Epidermal melanocyte (primary cell): ENCODE measurements around the gene TOMM22.
"Not testable (repeated sequence)": the region's sequence is repeated elsewhere in the genome, so short reads cannot be mapped to it uniquely, and the experiment has no call there.

Source experiments
- DNase-seq: peaks from one replicate; pipeline ENCODE4 v3.0.0; 2011; ENCODE audit warnings: low spot score; ENCODE audit not compliant: insufficient read length

Gene TOMM22

DNA sequence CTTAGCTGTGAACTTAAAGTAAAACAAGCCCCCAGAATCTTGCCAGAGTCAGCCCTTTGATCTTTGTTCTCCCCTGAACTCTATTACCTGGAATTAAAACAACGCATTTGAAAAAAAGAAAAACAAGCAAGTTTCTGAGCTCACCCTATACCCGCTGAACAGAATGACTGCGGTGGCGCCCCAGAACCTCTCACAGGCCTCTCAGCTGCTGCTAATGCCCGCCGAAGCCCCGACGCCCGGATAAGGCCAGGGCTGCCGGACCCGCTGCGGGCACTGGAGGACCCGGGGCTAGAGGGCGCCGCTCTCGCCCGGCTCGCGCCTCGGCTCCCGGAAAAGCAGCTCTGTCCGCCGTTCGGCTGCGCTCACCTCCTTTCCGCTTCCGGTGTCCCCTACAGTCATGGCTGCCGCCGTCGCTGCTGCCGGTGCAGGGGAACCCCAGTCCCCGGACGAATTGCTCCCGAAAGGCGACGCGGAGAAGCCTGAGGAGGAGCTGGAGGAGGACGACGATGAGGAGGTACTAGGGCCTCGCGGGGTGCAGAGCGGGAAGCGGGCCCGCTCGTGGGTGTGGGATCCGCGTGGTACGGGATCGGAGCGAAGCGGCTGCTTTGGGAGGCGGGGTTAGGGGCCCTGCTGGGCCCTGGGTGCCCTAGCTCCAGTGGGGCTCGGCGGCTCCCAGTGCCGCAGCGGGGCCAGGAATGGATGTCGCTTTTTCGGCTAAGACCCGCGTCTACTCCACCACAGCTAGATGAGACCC lies at the start of gene TOMM22:
Gene TOMM22 (plus strand): TSS at position 376 of the 754 bp plus-strand sequence. CDS start 22 bp downstream, at position 398.
- DNase-seq: peak; percentile 95

GRCh38 chr22:38632528-38632927 lies 49.2 kb upstream of the TOMM22 start:
- DNase-seq: no peak

DNA sequence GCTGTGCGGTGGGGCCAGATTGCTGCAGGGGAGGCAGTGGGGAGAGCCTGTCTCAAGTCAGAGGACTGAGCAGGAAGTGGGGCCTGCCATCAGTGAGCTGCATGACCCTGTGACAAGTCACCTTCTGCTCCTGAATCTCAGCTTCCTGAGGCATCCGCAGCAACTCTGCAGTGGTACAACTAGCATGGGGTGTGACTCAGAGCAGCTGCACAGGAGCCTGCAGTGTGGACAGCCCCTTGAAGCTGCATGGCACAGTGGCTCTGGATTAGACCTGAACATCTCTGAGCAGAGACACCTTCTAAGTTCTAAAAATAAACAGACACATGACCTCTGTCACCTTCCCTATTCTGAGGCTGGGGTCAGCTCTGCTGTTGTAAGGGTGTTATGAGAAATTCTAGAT lies 43.5 kb upstream of the TOMM22 start:
- no peak for DNase-seq

- peak; percentile 22 for DNase-seq
Measured at GRCh38 chr22:38638728-38639127, 43.0 kb upstream of the TOMM22 start.

GRCh38 chr22:38641476-38642040 lies 40.2 kb upstream of the TOMM22 start:
- no peak for DNase-seq

GRCh38 chr22:38644245-38644644 lies 37.5 kb upstream of the TOMM22 start:
- not testable (repeated sequence) for DNase-seq

DNA sequence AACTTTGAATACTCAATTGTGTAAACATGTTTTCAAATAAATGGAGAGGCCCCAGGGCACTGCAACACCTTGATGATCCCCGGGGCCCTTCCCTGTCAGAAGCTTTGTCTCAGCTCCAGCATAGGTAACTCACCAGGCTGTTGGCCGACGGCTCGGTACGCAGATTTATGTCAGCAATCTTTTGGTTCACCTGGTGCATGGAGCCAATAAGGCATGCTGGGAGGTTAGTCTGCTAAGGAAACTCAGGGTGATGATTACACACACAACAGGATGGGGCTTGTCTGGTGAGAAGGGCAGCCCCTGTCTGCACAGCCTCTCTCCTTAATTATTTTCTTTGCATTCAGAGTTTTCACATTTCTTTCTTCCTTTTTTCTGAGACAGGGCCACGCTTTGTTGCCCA lies 36.3 kb upstream of the TOMM22 start:
- DNase-seq: no peak

DNA sequence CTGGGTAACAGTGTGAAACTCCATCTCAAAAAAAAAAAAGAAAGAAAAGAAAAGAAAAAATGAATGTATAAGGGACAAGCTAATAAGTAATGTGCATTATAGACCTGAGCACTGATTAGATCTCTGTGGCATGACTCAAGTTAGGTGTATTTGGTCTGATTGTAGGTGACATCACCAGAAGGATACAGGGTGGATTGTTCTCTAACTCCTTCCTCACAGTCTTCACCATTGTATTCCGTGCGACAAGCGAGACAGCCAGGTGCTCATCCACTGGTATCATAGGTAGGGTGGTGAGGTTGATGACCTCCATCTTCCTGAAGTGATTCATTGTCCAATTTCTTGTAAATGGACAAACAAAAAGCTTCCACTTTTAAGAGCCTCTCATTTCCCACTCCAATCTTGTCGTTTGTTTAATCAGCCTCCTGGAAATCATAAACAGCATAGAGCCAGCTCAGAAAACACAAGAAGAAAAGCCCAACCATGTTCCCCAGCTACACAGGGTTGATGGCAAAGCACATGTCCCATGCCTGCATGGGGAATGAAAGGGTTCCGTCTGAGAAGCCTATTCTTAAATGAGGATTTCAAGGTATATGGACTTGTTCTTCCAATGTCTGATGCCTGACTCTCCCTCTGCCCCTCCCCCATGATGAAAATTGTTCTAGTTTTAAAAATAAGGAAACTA lies 31.8 kb upstream of the TOMM22 start:
- no peak for DNase-seq

GRCh38 chr22:38652859-38653258 lies 28.9 kb upstream of the TOMM22 start:
- DNase-seq: no peak

DNA sequence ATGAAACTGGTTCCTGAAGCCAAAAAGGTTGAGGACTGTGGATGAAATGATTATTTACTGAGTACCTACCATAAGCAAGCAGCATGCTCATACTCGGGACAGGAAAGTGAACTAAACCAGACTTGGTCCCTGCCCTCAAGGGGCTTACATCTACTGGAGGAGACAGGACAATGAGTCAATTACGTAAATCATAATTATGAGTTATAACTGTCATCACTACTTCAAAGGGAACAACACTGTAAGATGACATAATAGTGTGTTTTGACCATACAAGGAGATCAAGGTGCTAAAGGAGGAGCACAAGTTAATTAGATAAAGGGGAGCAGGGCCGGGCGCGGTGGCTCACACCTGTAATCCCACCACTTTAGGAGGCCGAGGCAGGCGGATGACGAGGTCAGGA lies 28.0 kb upstream of the TOMM22 start:
- DNase-seq: no peak

- DNase-seq: no peak
Measured at GRCh38 chr22:38655519-38656255, 26.1 kb upstream of the TOMM22 start.

- peak; percentile 91 for DNase-seq
Measured at GRCh38 chr22:38656256-38657044, 25.3 kb upstream of the TOMM22 start, which contains the start of the genes CBY1 and FAM227A. CBY1 (plus strand) TSS chr22:38656638; CDS start chr22:38668055, 11,417 bp downstream. FAM227A (minus strand) TSS chr22:38656392; CDS start chr22:38650168, 6,224 bp downstream.

DNA sequence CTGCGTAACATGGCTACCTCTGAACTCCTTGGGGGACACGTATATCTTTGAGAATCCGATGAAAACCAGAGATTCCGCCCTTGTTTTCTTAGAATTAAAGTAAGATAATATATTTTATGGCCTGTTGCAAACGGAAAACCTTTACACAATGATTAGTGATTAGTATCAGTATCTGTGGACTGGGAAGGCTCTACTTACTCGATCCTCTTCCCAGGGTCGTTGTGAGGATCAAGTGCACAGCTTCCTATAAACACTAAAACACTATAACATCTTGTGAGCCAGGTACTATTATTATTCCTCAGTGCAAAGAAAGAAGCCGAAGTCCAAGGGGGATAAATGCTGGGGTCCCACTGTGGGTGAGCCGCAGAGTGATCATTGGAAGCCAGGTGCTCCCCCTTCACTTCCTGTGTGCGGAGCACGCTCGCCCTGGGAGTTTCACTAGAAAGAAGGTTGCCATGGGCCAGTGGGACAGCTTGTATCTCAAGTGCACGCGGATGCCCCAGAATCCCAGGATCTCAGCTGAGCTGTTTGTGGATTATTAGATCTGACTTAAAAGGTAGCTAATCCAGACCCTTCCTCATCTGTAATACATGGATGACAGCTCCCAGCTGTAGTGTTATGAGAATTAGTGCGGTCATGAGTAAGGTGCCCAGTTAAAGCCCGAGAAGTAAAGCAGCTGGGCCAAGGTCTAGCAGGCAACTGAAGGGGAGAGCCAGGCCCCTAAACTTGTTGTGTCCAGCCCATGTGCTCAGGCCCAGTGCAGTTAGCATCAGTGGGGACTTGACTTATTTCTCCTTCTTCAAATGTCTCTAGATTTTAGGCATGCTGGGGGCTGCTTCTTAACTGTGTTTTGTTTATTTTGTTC lies 24.5 kb upstream of the TOMM22 start:
- no peak for DNase-seq

- DNase-seq: no peak
Measured at GRCh38 chr22:38674888-38675287, 6.9 kb upstream of the TOMM22 start.

DNA sequence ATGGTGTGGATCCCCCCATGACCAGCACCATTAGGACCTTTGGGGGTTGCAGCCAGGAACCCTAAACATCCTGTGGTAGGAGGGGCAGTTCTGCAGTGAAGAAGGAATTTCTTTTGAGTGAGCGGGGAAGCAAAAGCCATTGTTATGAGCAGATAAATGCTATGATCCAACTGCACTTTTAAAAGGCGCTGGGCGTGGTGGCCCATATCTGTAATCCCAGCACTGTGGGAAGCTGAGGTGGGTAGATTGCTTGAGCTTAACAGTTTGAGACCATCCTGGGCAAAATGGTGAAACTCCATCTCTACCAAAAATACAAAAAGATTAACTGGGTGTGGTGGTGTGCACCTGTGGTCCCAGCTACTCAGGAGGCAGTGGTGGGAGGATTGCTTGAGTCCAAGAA lies 5.9 kb upstream of the TOMM22 start:
- DNase-seq: no peak

DNA sequence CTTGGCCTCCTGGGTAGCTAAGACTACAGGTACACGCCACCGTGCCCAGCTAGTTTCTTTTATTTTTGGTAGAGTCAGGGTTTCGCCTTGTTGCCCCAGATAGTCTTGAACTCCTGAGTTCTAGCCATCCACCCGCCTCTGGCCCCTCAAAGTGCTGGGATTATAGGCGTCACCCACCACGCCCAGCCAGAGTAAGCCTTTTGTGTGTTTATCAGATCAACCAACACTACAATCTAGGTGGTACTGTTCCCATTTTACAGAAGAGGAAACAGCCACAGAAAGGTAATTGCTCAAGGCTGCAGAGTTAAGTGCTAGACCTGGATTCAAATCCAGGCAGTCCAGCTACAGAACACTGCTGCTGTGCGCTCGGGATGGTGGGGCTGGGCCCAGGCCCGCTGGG lies 3.1 kb downstream of the TOMM22 start:
- no peak for DNase-seq

DNA sequence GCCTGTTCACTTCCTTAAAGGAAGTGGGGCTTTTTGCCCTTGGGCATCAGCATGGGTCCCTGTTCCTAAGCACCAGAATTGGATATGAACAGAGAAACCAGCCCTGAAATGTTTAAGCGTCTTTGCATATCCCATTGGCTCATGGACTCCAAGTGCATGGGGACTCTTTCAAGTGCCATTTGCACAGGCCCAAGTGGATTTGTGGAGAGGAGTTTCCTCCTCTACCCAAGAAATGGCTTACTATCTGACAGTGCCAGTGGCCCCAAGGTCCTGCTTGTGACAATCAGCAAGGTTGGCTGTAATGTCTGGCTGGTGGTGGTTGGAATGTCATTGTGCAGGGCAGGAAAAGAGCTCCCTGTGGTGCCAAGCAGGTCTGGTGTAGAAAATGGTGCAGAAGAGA lies 4.0 kb downstream of the TOMM22 start:
- no peak for DNase-seq

GRCh38 chr22:38689651-38690050 lies 7.9 kb downstream of the TOMM22 start:
- DNase-seq: no peak

- DNase-seq: no peak
Measured at GRCh38 chr22:38694049-38694448, 12.3 kb downstream of the TOMM22 start.

GRCh38 chr22:38694940-38695339 lies 13.2 kb downstream of the TOMM22 start:
- no peak for DNase-seq
